PFSK-1 (cell line): Measurements from ENCODE around the gene ELAVL1.

ENCODE experiments used
- FOXP2 ChIP-seq: optimal IDR thresholded peaks from 2 replicates; pipeline ENCODE3; 2011; ENCODE audit warnings: borderline replicate concordance, control low read depth, inconsistent platforms; ENCODE audit not compliant: insufficient read depth; ENCODE audit errors: extremely low read length, extremely low read depth
- POLR2AphosphoS5 ChIP-seq: IDR thresholded peaks from 2 replicates; pipeline ENCODE4 v1.6.1; 2012; ENCODE audit warnings: low read depth, mild to moderate bottlenecking, control low read depth, low read length, moderate library complexity
- SIN3A ChIP-seq: IDR thresholded peaks from 2 replicates; pipeline ENCODE4 v1.6.1; 2012; ENCODE audit warnings: mild to moderate bottlenecking, low read length, moderate library complexity, borderline replicate concordance; ENCODE audit not compliant: insufficient read depth
- TAF1 ChIP-seq: IDR thresholded peaks from 2 replicates; pipeline ENCODE4 v1.6.1; 2012; ENCODE audit warnings: low read length, control low read depth, borderline replicate concordance; ENCODE audit not compliant: insufficient read depth
- TF ChIP-seq, protein P1 (sequence below), 2 experiments: IDR thresholded peaks; 2 replicates each; pipeline versions ENCODE4 v1.6.1 to v1.8.0; 2011 to 2012; ENCODE audit warnings: low read depth in 2 of 2, low read length in 2 of 2, control low read depth in 1 of 2, inconsistent platforms in 1 of 2, mild to moderate bottlenecking in 1 of 2, moderate library complexity in 1 of 2; ENCODE audit not compliant: insufficient read depth in 1 of 2

ELAVL1 gene

DNA sequence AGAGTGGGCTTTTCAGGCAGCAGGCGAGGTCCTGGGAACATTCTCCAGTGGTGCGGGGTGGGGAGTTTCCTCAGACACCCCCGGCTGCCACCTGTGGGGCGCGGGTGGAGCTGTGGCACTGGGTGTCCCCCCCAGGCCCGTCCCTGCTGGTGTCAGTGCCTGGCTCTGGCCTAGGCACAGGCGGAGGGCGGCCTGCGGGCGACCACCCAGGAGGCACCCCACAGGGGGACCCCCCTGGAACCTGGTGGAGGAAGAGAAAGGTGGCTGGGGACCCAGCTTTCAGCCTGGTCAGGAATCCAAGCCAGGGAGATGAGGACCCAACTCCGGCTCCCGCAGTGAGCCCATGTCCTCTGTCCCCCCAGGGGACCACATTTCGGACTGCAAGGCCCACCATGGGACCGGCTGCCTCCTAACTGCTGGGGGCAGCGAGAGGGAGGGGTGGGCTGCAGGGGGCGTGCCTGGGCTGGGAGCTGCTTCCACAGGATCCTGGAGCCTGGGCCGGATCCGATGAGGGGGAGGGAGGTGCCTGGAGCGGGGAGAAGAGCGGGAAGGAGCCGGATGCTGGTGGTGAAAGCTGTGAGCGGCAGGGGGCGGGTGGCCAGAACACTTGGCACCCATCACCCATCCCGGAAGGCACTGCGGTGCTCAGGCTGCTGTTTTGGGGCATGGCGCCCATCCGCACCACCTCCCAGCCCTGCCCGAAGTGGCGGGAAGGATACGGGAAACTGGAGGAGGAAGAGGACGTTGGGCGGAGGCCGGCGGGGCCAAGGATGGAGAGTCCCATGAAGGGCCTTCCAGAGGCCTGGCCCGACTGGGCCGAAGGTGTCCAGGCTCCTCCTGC, 74.0 kb downstream of the ELAVL1 start:
- no peak for TF ChIP-seq FOXP2
- TF ChIP-seq SIN3A = no peak
- no peak for TF ChIP-seq TAF1

- TF ChIP-seq, protein P1, sequence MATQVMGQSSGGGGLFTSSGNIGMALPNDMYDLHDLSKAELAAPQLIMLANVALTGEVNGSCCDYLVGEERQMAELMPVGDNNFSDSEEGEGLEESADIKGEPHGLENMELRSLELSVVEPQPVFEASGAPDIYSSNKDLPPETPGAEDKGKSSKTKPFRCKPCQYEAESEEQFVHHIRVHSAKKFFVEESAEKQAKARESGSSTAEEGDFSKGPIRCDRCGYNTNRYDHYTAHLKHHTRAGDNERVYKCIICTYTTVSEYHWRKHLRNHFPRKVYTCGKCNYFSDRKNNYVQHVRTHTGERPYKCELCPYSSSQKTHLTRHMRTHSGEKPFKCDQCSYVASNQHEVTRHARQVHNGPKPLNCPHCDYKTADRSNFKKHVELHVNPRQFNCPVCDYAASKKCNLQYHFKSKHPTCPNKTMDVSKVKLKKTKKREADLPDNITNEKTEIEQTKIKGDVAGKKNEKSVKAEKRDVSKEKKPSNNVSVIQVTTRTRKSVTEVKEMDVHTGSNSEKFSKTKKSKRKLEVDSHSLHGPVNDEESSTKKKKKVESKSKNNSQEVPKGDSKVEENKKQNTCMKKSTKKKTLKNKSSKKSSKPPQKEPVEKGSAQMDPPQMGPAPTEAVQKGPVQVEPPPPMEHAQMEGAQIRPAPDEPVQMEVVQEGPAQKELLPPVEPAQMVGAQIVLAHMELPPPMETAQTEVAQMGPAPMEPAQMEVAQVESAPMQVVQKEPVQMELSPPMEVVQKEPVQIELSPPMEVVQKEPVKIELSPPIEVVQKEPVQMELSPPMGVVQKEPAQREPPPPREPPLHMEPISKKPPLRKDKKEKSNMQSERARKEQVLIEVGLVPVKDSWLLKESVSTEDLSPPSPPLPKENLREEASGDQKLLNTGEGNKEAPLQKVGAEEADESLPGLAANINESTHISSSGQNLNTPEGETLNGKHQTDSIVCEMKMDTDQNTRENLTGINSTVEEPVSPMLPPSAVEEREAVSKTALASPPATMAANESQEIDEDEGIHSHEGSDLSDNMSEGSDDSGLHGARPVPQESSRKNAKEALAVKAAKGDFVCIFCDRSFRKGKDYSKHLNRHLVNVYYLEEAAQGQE (IDR thresholded peaks at IDR 0.05; ENCODE audit: insufficient read depth in 1 of 2, low read depth in 2 of 2, low read length in 2 of 2) = no peak
- TF ChIP-seq TAF1 = no peak
- no peak for TF ChIP-seq SIN3A
- no peak for TF ChIP-seq FOXP2
- TF ChIP-seq POLR2AphosphoS5 = no peak; the same call in 1 of the 2 replicates
These were observed 74.7 kb downstream of the ELAVL1 start for GRCh38 chr19:7930765-7931164.

DNA sequence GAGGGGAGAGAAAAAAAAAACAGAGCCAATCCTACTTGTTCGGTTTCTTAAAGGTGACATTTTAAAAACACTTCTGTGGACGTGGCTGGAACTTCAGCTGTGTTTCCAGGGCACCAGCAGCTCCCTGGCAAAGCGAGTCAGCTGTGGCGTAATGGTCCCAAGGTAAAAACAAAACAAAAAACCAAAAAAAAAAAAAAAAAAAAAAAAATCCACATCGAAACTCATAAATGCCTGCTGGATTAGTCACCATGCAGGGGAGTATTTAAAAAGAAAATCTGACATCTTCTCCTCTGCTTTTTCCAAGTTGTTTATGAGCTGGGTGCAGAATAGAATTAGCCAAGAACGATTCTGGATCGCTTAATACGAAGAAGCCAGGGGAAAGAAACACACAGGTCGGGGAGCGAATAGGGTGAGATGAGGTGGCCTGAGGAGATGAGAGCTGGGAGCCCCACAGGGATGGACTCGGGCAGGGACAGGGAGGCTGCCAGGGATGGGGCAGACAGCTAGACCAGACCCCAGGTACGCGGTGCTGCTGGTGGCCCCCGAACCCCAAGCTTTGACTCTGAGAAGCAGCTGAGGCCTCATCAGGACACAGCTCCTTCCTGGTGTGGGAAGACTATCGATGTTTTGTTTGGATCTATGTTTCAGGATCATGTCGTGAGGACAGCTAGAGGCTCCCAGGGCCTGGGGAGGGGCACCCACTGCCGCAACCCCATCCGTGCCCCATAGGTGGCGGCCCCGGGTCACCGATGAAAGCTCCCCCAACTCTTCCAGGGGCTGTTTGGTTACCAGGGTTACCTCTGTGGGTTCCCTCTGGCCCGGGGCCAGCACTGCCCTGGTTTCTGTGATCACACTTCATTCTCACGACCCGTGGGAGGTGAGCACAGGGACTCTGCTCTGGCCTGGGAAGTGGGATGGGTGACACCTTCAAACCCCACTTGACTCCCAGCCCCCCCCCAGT, 76.4 kb downstream of the ELAVL1 start:
- TF ChIP-seq TAF1 (no peak), POLR2AphosphoS5 (peak; percentile 78)

GRCh38 chr19:7928334-7928706, 77.1 kb downstream of the ELAVL1 start:
- TF ChIP-seq TAF1 (no peak; the same call in 1 of the 2 replicates), FOXP2 (no peak), SIN3A (peak; percentile 8; the same call in 1 of the 2 replicates), POLR2AphosphoS5 (no peak)
- TF ChIP-seq, protein P1 (IDR thresholded peaks at IDR 0.05; ENCODE audit: insufficient read depth in 1 of 2, low read depth in 2 of 2, low read length in 2 of 2) = peak in 1 of 2 experiments; percentile 35; a peak in 1 of 4 replicates

DNA sequence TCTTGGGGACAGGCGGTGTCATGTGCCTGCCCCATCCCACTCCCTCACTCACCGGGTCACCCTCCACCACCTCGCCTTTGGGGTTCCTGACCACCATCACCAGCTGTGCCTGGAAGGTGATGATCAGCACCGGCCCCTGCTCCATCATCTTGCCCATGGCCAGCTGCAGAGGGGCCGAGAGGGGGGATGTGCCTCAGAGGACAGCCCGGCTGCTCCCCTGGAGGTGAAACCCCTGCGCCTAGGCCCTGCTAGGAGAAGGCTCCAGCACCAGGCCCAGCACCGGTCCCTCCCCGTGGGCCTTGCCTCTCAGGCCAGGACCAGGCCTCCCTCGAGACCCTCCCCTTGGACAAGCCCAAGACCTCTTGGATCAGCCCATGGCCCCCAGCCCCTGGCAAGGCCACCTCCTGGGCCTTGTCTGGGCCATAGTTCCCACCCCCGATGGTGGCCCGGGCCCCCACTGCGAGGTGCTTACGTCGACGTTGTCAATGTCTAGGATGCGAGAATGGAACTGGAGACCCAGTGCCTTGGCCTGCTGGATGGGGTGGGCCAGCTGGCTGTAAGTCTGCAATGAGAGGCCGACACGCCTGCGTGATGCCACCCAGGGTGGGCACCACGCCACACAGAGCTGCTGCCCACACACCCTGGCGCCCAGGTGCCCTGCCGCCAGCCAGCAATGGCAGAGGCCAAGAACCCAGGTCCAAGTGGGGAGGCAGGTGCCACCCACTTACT, 77.7 kb downstream of the ELAVL1 start:
- TF ChIP-seq SIN3A (no peak), TAF1 (0 out of 2 replicates have a peak, but pooled peaks have one; percentile 6)

GRCh38 chr19:7926727-7927604, 78.5 kb downstream of the ELAVL1 start:
- TF ChIP-seq TAF1 (no peak; the same call in 1 of the 2 replicates), POLR2AphosphoS5 (peak; percentile 48; the same call in 1 of the 2 replicates)
